Activated naive CD4-positive, alpha-beta T cell treated with anti-CD3 and anti-CD28 coated beads, Interleukin-2, amount 10 ng/mL, durations not matched to agents 7 days and 5 days (primary cell): ENCODE results near the gene IKBKG.
"Not testable (repeated sequence)": the region's sequence is repeated elsewhere in the genome, so short reads cannot be mapped to it uniquely, and the experiment has no call there.

Source experiments
- CTCF ChIA-PET: fragments of 350-600 bp; sonication (Branson Sonifier 250); formaldehyde crosslinking; loops from one replicate; lab custom pipeline; 2021; ENCODE audit warnings: antibody characterized with exemption; lab: Charles Lee
- DNase-seq: peaks from one replicate; pipeline ENCODE4 v3.0.0-alpha.2; 2020
- H3K27ac Mint-ChIP-seq: one replicate; pipeline ENCODE4 v1.8.0; 2021; ENCODE audit warnings: mild to moderate bottlenecking, moderate library complexity, mixed read lengths
- H3K27me3 Mint-ChIP-seq: one replicate; pipeline ENCODE4 v1.8.0; 2021; ENCODE audit warnings: mild to moderate bottlenecking, mixed read lengths
- H3K36me3 Mint-ChIP-seq: one replicate; pipeline ENCODE4 v1.8.0; 2021; ENCODE audit warnings: mixed read lengths
- H3K4me1 Mint-ChIP-seq: one replicate; pipeline ENCODE4 v1.8.0; 2021; ENCODE audit warnings: mixed read lengths
- H3K4me3 Mint-ChIP-seq: one replicate; pipeline ENCODE4 v1.8.0; 2021; ENCODE audit warnings: mild to moderate bottlenecking, moderate library complexity, mixed read lengths
- H3K9me3 Mint-ChIP-seq: one replicate; pipeline ENCODE4 v1.8.0; 2021; ENCODE audit warnings: mixed read lengths

IKBKG gene

DNA sequence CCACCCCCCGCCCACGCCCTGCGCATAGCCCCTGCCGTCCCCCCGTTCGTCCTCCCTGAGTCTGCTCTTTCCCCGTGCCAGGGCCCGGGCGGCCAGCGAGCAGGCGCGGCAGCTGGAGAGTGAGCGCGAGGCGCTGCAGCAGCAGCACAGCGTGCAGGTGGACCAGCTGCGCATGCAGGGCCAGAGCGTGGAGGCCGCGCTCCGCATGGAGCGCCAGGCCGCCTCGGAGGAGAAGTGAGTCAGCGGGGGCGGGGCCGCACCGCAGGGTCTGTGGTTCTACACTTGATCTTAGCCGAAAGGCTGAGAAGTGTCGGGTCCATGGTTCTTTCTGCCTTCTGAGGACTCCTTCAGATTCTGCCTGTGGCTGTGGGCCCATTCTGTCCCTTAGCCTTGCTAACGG, 12.9 kb downstream of the IKBKG start:
- CTCF ChIA-PET, H3K27ac Mint-ChIP-seq, H3K4me3 Mint-ChIP-seq, H3K9me3 Mint-ChIP-seq, H3K27me3 Mint-ChIP-seq, H3K4me1 Mint-ChIP-seq, H3K36me3 Mint-ChIP-seq, DNase-seq: not testable (repeated sequence)

DNA sequence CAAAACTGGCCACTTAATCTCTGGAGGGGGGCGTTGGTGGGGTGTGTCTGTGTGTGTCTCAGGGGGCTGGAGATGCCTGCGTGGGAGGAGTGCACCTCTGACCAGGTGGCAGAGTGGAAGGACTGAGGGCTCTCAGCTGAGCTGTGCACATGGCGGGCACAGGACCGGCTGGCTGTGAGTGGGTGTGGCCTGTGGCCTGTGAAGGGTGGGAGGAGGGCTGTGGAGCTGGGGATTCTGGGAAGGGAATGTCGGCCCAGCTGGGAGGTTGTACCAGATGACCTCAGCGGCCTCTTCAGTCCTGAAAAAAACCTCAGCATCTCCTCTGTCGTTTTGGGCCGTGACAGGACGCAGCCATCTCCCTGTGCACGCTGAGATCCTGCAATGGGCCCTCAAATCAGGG, 14.9 kb downstream of the IKBKG start:
- H3K27me3 Mint-ChIP-seq, DNase-seq, CTCF ChIA-PET, H3K4me3 Mint-ChIP-seq, H3K36me3 Mint-ChIP-seq, H3K27ac Mint-ChIP-seq, H3K9me3 Mint-ChIP-seq, H3K4me1 Mint-ChIP-seq: not testable (repeated sequence)

DNA sequence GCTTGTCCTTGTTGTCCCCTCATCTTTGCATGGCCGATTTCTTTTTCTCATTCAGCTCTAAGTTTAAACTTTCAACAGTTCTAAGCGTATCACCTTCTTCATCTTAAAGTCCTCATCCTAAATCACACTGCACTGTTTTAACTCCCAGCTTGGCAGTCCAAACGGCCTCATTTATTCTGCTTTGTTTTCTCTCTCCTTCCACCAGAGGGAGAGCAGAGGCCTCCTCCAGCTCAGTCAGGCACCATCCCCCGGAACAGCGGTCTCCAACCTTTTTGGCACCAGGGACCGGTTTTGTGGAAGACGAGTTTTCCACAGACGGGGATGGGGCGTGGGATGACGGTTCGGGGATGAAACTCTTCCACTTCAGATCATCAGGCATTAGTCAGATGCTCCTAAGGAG, 22.9 kb downstream of the IKBKG start:
- CTCF ChIA-PET, H3K4me1 Mint-ChIP-seq, H3K27ac Mint-ChIP-seq, H3K4me3 Mint-ChIP-seq, H3K9me3 Mint-ChIP-seq, DNase-seq, H3K27me3 Mint-ChIP-seq, H3K36me3 Mint-ChIP-seq: not testable (repeated sequence)

DNA sequence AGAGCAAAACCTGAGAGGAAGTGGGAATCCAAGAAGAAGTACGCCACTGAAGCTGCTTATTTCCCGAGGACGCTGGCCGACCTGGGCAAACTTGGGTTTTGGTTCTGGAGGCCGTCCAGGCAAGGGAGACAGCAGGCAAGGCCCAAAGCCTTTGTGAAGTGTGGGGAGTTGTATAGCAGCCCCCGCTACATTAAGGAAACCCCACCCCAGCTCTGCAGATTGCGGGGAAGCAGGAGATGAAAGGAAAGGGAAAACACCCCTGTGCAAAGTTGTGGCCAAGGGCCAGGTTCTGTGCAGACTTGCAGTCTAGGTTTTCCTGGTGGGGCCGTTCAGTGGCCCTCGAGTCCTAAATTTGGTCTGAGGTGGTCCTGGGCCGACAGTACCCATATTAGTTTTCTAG, 25.6 kb downstream of the IKBKG start:
- H3K4me3 Mint-ChIP-seq, H3K9me3 Mint-ChIP-seq, DNase-seq, H3K36me3 Mint-ChIP-seq, H3K4me1 Mint-ChIP-seq, H3K27me3 Mint-ChIP-seq, H3K27ac Mint-ChIP-seq, CTCF ChIA-PET: not testable (repeated sequence)

GRCh38 chrX:154575076-154575475, 27.7 kb downstream of the IKBKG start:
- DNase-seq, H3K27me3 Mint-ChIP-seq, H3K36me3 Mint-ChIP-seq, CTCF ChIA-PET, H3K27ac Mint-ChIP-seq, H3K4me3 Mint-ChIP-seq, H3K9me3 Mint-ChIP-seq, H3K4me1 Mint-ChIP-seq: not testable (repeated sequence)

DNA sequence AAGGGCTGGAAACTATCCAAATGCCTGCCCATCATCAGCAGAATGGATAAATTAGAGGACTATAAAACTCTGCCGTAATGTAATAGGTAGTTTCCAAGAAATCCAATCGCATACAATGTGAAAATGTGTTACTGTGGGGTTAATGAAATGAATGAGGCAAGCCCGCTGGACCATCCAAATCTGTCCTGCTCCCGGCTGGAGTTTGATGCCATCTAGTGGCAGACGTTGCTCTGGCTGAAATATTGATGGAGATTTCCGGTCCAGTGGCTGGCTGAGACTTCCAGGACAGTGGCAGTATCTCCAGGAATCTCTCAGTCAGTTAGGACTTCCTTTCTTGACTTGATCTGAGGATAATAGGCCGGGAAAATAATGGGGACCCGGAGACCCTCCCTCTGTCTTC, 35.6 kb downstream of the IKBKG start:
- H3K4me3 Mint-ChIP-seq, H3K4me1 Mint-ChIP-seq, H3K9me3 Mint-ChIP-seq, H3K36me3 Mint-ChIP-seq, H3K27ac Mint-ChIP-seq, DNase-seq, CTCF ChIA-PET, H3K27me3 Mint-ChIP-seq: not testable (repeated sequence)

DNA sequence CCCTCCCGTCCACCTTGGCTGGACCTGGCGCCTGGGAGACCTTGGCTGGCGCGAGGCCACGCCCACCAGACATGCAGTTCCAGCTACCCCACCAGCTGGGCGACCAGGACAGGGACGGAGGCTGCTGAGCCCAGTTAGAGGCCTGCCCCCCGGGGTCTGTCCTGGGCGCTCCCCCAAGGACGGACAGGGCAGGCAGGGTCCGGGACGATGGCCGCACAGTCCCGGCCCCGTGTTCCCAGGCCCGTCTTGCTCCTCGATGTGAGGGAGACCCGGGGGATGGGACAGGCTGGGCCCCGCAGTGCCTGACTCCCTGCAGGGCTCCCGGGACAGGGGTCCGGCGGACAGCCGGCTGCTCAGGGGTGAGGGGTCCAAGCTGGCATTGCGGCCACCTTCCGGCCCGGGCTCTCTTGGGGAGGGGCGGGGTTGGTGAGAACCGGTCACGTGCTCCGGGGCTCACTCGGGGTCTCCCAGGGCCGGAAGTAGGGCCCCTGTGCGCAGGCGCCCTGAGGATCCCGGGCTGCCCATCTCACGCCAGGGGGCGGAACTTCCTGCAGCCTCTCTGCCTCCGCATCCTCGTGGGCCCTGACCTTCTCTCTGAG, 37.3 kb downstream of the IKBKG start, which contains the start of gene CTAG1A:
Gene CTAG1A, plus strand, starts transcription at position 549 of the 599 bp plus-strand sequence. CDS start 74 bp downstream, outside the sequence.
- DNase-seq, H3K36me3 Mint-ChIP-seq, H3K27me3 Mint-ChIP-seq, H3K9me3 Mint-ChIP-seq, H3K27ac Mint-ChIP-seq, CTCF ChIA-PET, H3K4me1 Mint-ChIP-seq, H3K4me3 Mint-ChIP-seq: not testable (repeated sequence)

DNA sequence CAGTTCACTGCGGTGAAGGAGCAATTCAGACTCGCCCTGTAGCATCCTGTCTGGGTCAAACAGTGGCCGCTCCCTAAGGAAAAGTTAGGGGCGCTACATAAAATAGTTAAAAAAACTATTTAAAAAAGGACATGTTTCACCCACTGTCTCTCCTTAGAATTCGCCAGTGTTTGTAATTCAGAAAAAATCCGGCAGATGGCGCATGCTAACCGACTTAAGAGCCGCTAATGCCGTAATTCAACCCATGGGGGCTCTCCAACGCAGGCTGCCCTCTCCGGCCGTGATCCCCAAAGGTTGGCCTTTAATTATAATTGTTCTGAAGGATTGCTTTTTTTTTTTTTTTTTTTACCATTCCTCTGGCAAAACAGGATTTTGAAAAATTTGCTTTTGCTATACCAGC, 43.0 kb downstream of the IKBKG start:
- H3K4me1 Mint-ChIP-seq, H3K27ac Mint-ChIP-seq, CTCF ChIA-PET, DNase-seq, H3K36me3 Mint-ChIP-seq, H3K9me3 Mint-ChIP-seq, H3K4me3 Mint-ChIP-seq: not testable (repeated sequence)
- peaks cover 31% of the 10 kb centered on the region for H3K27me3 Mint-ChIP-seq

DNA sequence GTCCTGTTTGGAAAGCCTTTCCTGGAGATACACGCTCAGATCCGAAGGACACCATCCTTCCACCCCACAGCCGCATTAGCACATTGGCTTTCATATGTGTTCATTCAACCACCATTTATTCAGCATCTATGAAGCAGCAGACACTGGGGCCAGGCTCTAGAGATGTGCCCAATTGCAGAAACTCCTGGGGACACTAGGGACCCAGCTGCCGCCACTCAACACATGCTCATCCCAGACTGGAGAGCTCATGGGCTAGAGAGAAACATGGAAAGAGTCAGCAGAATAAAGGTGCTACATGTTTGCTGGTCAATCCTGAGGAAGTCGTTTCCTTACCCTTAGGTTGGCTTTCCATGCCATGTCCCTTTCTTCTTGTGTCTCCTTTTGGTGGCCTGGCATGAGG, 45.1 kb downstream of the IKBKG start:
- Mint-ChIP-seq H3K27me3 (peaks cover 34% of the 10 kb centered on the region), H3K4me3 (no peak overlapping the region), H3K4me1 (no peaks in the 10 kb centered on the region), H3K36me3 (no peaks in the 10 kb centered on the region), H3K27ac (no peak overlapping the region), H3K9me3 (no peaks in the 10 kb centered on the region)
- CTCF ChIA-PET: interaction anchor here (1.3 kb wide), 1 partner anchor 157 kb away, joined by 5 read pairs; no protein-coding TSS in a partner anchor
- no peak for DNase-seq

GRCh38 chrX:154593201-154593600, 45.8 kb downstream of the IKBKG start:
- Mint-ChIP-seq H3K4me3 (no peak overlapping the region), H3K27ac (no peak overlapping the region), H3K36me3 (no peaks in the 10 kb centered on the region), H3K9me3 (peaks cover 1% of the 10 kb centered on the region), H3K4me1 (no peaks in the 10 kb centered on the region), H3K27me3 (peaks cover 34% of the 10 kb centered on the region)
- CTCF ChIA-PET: interaction anchor here (1.3 to 1.5 kb wide), 2 partner anchors 19 to 156 kb away, joined by 3 to 5 read pairs; no protein-coding TSS in a partner anchor
- DNase-seq: no peak

DNA sequence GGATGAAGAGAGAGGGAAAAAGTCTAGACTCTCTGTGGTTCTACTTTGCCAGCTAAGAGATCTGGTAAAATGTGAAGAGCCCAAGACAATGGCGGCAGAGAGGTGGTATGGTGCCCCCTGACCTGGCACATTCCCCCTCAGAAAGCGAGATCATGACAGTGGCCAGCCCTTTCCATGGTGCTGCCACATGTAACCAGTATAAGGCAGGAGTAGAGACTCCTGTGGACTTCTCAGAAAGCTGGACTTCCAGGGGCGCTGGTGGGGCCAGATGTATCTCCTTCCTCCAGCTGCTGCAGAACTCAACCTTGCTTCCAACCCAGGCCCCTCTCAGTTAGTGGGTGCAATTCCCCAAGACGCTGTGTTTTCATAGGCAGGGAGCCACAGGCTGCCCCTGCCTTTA, 47.1 kb downstream of the IKBKG start:
- CTCF ChIA-PET: interaction anchor here (1.5 kb wide), 1 partner anchor 18 kb away, joined by 3 read pairs; no protein-coding TSS in a partner anchor

DNA sequence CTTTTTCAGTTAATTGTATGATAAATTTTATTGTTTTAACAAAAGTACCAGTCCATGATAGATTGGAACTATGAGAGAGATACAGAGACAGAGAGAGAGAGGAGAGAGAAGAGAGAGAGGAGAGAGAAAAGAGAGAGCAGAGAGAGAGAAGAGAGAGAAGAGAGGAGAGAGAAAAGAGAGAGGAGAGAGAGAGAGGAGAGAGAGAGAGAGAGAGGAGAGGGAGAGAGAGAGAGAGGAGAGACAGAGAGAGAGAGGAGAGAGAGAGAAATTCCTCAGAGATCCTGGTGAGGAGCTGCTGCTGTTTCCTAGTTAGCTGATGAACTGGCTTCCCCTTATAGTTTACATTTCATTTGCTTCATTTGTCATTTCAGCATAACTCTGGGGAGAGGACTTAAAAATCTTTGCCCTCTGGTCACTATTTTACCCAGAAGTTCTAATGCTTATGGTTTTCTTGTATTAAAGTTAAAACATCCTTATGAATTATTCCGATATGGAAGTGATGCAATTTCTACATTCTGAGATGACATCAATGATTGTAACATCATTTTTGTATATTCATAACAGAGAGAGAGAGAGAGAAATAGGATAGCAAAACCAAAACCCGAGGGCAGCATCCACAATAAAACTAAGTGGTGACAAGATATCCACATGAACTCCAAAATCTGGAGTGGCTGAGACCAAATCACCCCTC, 48.3 kb downstream of the IKBKG start:
- Mint-ChIP-seq H3K4me1 (no peaks in the 10 kb centered on the region), H3K4me3 (no peak overlapping the region), H3K36me3 (no peaks in the 10 kb centered on the region), H3K27ac (no peak overlapping the region), H3K27me3 (peaks cover 43% of the 10 kb centered on the region), H3K9me3 (peaks cover 1% of the 10 kb centered on the region)
- DNase-seq: no peak
- CTCF ChIA-PET: interaction anchor here (0.7 to 1.1 kb wide), 2 partner anchors 117 to 153 kb away, joined by 5 read pairs; no protein-coding TSS in a partner anchor

More for the DNA sequence above, 47.1 kb downstream of the IKBKG start:
- H3K36me3 Mint-ChIP-seq: no peaks in the 10 kb centered on the region
- peaks cover 1% of the 10 kb centered on the region for H3K9me3 Mint-ChIP-seq
- no peak overlapping the region for H3K4me3 Mint-ChIP-seq
- H3K27me3 Mint-ChIP-seq: peaks cover 35% of the 10 kb centered on the region
- no peak for DNase-seq
- H3K4me1 Mint-ChIP-seq: no peaks in the 10 kb centered on the region
- H3K27ac Mint-ChIP-seq: no peak overlapping the region

DNA sequence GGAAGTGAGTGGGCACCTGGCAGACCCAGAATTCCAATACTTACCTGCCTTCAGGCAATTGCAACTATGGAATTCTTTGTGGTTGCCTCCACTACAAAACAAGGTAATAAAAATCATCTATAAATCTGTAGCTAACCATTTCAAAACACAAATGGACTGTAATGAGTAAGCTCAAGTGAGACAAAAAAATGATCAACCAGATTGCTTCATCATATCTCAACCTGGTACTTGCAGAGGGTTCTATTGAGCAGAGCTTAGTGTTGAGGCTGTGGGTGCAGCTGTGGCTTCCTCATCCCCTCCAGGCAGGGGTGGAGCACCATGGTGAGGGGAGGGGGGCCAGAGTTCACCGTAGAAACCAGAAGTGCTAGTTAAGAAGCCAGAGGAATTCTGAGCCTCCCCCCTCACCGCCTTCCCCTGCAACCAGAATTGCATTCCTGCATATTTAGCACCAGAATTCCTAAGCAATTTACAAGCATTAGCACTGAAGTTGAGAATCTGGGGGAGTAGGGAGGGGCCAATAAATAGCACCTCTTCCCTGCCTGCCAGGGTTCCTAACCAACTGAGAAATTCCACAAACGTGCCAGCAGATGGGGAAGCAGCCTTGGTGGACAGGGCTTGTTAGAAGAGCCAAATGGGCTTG, 49.0 kb downstream of the IKBKG start:
- Mint-ChIP-seq H3K36me3 (no peaks in the 10 kb centered on the region), H3K4me3 (no peak overlapping the region), H3K27ac (no peak overlapping the region), H3K9me3 (peaks cover 1% of the 10 kb centered on the region), H3K27me3 (peaks cover 43% of the 10 kb centered on the region), H3K4me1 (no peaks in the 10 kb centered on the region)
- DNase-seq: no peak
- CTCF ChIA-PET: interaction anchor here (0.7 to 1.1 kb wide), 2 partner anchors 116 to 152 kb away, joined by 5 read pairs; no protein-coding TSS in a partner anchor

GRCh38 chrX:154597221-154597620, 49.8 kb downstream of the IKBKG start:
- CTCF ChIA-PET: no interaction called here
- Mint-ChIP-seq H3K9me3 (peaks cover 1% of the 10 kb centered on the region), H3K4me1 (no peaks in the 10 kb centered on the region), H3K36me3 (no peaks in the 10 kb centered on the region), H3K4me3 (no peak overlapping the region), H3K27ac (no peak overlapping the region), H3K27me3 (peaks cover 41% of the 10 kb centered on the region)
- no peak for DNase-seq
